GM23338 (cell line): ENCODE results near the gene TENT5A.

Experiments used
- CTCF ChIP-seq, 2 experiments: fragments of 200-600 bp in 1 of 2; sonication (generic) in 1 of 2; conservative IDR thresholded peaks; 2 replicates each; pipeline versions ENCODE4 v1.5.1 to v1.6.1; 2016 to 2017; ENCODE audit warnings: antibody characterized with exemption in 2 of 2, low read depth in 2 of 2, mild to moderate bottlenecking in 2 of 2, moderate library complexity in 1 of 2
- EZH2 ChIP-seq: fragments of 200-600 bp; sonication (generic); IDR thresholded peaks from one replicate; pipeline ENCODE4 v1.8.0; 2017; ENCODE audit warnings: antibody characterized with exemption, mild to moderate bottlenecking, low read depth; ENCODE audit not compliant: unreplicated experiment
- JUNB ChIP-seq: IDR thresholded peaks from one replicate; pipeline ENCODE4 v1.6.1; 2016; ENCODE audit warnings: antibody characterized with exemption; ENCODE audit not compliant: unreplicated experiment
- POLR2AphosphoS5 ChIP-seq: IDR thresholded peaks from 2 replicates; pipeline ENCODE4 v1.6.1; 2016; ENCODE audit warnings: antibody characterized with exemption, low read depth

- TF ChIP-seq CTCF (conservative IDR thresholded peaks at IDR 0.05; ENCODE audit: low read depth in 2 of 2) (no peak), EZH2 (no peak), JUNB (no peak), POLR2AphosphoS5 (no peak)
These were observed 43.4 kb upstream of the TENT5A start for GRCh38 chr6:81795890-81796289.
